Mucosa of descending colon (tissue), 3 donors: ENCODE data around the gene ATP1A4. TPM values are rescaled to one million over a fixed set of nuclear protein-coding genes. Genes with fewer than 3 reads are reported as not detected.

ENCODE experiments used
- ATAC-seq: fragments of 200-7000 bp; cut with Tn5 transposase; one replicate; pipeline ENCODE4 v1.9.1; 2020; ENCODE audit warnings: mild to moderate bottlenecking, moderate library complexity
- DNase-seq, 3 donors: peaks; one replicate each; pipeline ENCODE4 v3.0.0-alpha.2; 2020
- H3K36me3 ChIP-seq: fragments of 200-600 bp; one replicate; pipeline ENCODE4 v1.8.0; 2021; ENCODE audit warnings: low read depth, mild to moderate bottlenecking
- H3K4me1 ChIP-seq: fragments of 200-600 bp; one replicate; pipeline ENCODE4 v1.8.0; 2021; ENCODE audit warnings: low read depth, mild to moderate bottlenecking
- H3K4me3 ChIP-seq: fragments of 200-600 bp; one replicate; pipeline ENCODE4 v1.8.0; 2021; ENCODE audit warnings: mild to moderate bottlenecking
- H3K9me3 ChIP-seq: fragments of 200-600 bp; one replicate; pipeline ENCODE4 v1.8.0; 2021; ENCODE audit warnings: mild to moderate bottlenecking
- intact Hi-C, 2 donors: fragments of 100-400 bp; cut with DNase I in 1 of 2; cut with micrococcal nuclease in 1 of 2; formaldehyde crosslinking; loops; one replicate each; pipeline versions ENCODE4 v1.11.0 to v1.11.1; 2022; cut with DNase I, micrococcal nuclease
- long read RNA-seq, 2 donors: library from polyadenylated mRNA; unstranded; transcript quantifications; one replicate each; pipeline ENCODE4 v2.0.0, GENCODE V29; 2019 to 2021
- total RNA-seq, 3 donors: library from RNA; stranded (reverse); fragmentation: NEBNext Ultra II Directional in 2 of 3; extraction: Animal tissue kit (Norgen Biotek cat#: 25700) in 2 of 3; gene quantifications; one replicate each; pipeline versions ENCODE4 v1.2.1 to v1.2.4, GENCODE V29; 2021 to 2023
- TF ChIP-seq, protein P1 (sequence below): fragments of 200-600 bp; IDR thresholded peaks from one replicate; pipeline ENCODE4 v1.8.0; 2022; ENCODE audit warnings: antibody characterized with exemption, mild to moderate bottlenecking
- donor health status: DM: no; HTN: no; CAD: no; lungs with moderate emphysema.
- donor health status: DM: no; HTN: no; CAD: no.
- donor health status: DM: no; HTN: yes; CAD: no.

The ATP1A4 gene
- total RNA-seq = under 1 TPM in 1 of 3 donors, not detected in 2; 0.16 TPM
- long read RNA-seq, donor 1 = 0 reads
- long read RNA-seq, donor 2 = 0 reads

GRCh38 chr1:160151303-160151702 is at the start of gene ATP1A4:
TSS of gene ATP1A4 (plus strand) at chr1:160151603. CDS start at chr1:160152041, 438 bp downstream.
- Histone ChIP-seq H3K4me3 (no peak within 1 kb of the TSS), H3K9me3 (no peaks in the 10 kb centered on the region), H3K4me1 (no peaks in the 10 kb centered on the region), H3K36me3 (no peaks in the 10 kb centered on the region)
- intact Hi-C loops = no loop called here
- TF ChIP-seq, protein P1, sequence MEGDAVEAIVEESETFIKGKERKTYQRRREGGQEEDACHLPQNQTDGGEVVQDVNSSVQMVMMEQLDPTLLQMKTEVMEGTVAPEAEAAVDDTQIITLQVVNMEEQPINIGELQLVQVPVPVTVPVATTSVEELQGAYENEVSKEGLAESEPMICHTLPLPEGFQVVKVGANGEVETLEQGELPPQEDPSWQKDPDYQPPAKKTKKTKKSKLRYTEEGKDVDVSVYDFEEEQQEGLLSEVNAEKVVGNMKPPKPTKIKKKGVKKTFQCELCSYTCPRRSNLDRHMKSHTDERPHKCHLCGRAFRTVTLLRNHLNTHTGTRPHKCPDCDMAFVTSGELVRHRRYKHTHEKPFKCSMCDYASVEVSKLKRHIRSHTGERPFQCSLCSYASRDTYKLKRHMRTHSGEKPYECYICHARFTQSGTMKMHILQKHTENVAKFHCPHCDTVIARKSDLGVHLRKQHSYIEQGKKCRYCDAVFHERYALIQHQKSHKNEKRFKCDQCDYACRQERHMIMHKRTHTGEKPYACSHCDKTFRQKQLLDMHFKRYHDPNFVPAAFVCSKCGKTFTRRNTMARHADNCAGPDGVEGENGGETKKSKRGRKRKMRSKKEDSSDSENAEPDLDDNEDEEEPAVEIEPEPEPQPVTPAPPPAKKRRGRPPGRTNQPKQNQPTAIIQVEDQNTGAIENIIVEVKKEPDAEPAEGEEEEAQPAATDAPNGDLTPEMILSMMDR = no peak
- ATAC-seq (no peak), DNase-seq (no peak)

- H3K4me1 ChIP-seq = peaks cover 21% of the 10 kb centered on the region
- DNase-seq (no peak), ATAC-seq (no peak)
- no peaks in the 10 kb centered on the region for H3K9me3 ChIP-seq
- no peak overlapping the region for H3K4me3 ChIP-seq
- no peaks in the 10 kb centered on the region for H3K36me3 ChIP-seq
- TF ChIP-seq, protein P1 = no peak
- intact Hi-C loops = no loop called here
These were observed 49.5 kb upstream of the ATP1A4 start for GRCh38 chr1:160101717-160102522.

DNA sequence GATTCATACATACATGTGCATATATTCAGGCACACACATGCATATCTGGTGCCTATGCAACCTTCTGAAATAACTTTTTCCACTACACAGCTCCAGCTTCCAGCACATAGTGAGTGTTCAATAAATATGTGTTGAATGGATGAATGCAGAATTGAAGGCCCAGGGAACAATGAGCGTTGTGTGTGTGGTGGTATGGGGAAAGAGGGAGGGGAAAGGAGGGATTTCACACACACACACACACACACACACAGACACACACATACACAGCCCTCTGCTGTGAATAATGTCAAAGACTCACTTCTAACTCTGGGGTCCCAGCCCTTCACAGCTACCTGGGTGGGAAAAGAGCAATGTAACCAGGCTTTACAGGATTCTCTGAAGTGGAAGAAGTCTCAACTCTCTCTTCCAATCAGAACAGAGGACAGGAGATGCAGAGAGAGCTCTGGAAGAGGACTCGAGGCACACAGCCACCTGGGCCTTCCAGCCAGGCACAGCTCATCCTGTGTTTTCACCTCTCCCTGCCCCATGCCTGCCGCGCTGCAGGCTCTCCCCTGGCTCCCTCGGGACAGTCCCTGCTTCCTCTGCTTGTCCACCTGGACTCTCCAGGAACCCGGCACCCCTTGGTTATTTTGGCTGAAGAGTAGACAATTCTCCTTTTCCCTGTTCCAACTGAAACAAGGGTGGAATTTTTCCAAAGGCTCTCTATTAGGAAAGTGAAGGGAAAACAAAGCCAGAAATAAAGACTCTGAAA is 47.6 kb upstream of the ATP1A4 start:
- Histone ChIP-seq H3K4me3 (no peak overlapping the region), H3K36me3 (no peaks in the 10 kb centered on the region), H3K9me3 (no peaks in the 10 kb centered on the region), H3K4me1 (peaks cover 11% of the 10 kb centered on the region)
- ATAC-seq = no peak
- DNase-seq = no peak
- intact Hi-C loops = no loop called here
- TF ChIP-seq, protein P1 = no peak

DNA sequence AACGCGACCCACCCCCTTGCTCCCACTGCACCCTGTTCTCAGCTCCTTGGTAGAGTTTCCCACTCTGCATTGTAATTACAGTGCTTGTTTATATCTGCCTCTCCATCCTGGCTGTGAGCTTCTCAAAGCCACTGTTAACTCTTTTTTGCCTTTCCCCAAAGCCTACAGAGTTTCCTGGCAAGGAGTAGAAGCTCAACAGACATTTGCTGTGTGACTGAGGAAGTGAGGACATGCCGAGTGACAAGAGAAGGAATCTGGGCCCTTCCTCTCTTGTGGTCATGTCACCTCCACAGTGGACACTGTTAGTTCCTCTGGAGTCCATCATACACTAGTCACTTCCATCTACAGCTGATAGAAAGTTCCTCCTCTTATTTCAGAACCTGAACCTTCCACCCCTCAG is 46.9 kb upstream of the ATP1A4 start:
- Histone ChIP-seq H3K4me1 (peaks cover 6% of the 10 kb centered on the region), H3K9me3 (no peaks in the 10 kb centered on the region), H3K4me3 (no peak overlapping the region), H3K36me3 (no peaks in the 10 kb centered on the region)
- TF ChIP-seq, protein P1 = no peak
- intact Hi-C loops = no loop called here
- DNase-seq = no peak
- no peak for ATAC-seq

GRCh38 chr1:160105155-160105554 is 46.2 kb upstream of the ATP1A4 start:
- no peak for ATAC-seq
- H3K9me3 ChIP-seq = no peaks in the 10 kb centered on the region
- no peak overlapping the region for H3K4me3 ChIP-seq
- peaks cover 6% of the 10 kb centered on the region for H3K4me1 ChIP-seq
- H3K36me3 ChIP-seq = no peaks in the 10 kb centered on the region
- intact Hi-C loops = no loop called here
- no peak for DNase-seq
- TF ChIP-seq, protein P1 = no peak
